ENCODE measurements around the gene PCDHB5. TPM values are rescaled to one million over a fixed set of nuclear protein-coding genes. Genes with fewer than 3 reads are reported as not detected.
"Not testable (repeated sequence)": the region's sequence is repeated elsewhere in the genome, so short reads cannot be mapped to it uniquely, and the experiment has no call there.

Gene PCDHB5
- total and polyA plus RNA-seq, 2 donors (not counting 1 experiment from before 2014, with no cell fraction given) = 1.1 to 1.8 TPM

GRCh38 chr5:141150993-141151325 lies 16.0 kb downstream of the PCDHB5 start:
- no peak overlapping the region for H3K4me2 ChIP-seq (ENCODE audit: extremely low read depth, insufficient read depth, low read length)
- DNase-seq (ENCODE audit: low read depth in 2 of 2) = no peak
- no peak overlapping the region for H3K9ac ChIP-seq (ENCODE audit: insufficient read depth, low read length)
- TF ChIP-seq EZH2 (IDR thresholded peaks at IDR 0.05; ENCODE audit: low read length, missing control alignments) (no peak), CTCF (conservative IDR thresholded peaks at IDR 0.05 in 1 of 2, IDR thresholded peaks at IDR 0.05 in 1 of 2; ENCODE audit: low read depth in 1 of 2, low read length in 2 of 2) (no peak)
- no peak overlapping the region for H3K27ac ChIP-seq (ENCODE audit: insufficient read depth, low read length)
- no peaks in the 10 kb centered on the region for H3K27me3 ChIP-seq (ENCODE audit: control insufficient read depth, insufficient read depth, low read length)
- no peaks in the 10 kb centered on the region for H3K79me2 ChIP-seq (ENCODE audit: control insufficient read depth, insufficient read depth, low read length)
- H3K4me3 ChIP-seq (replicated peaks in 1 of 4; ENCODE audit: control extremely low read depth in 1 of 4, insufficient read depth in 1 of 4, low read depth in 3 of 4, low read length in 4 of 4) = no peak overlapping the region
- H3K4me1 ChIP-seq (ENCODE audit: control insufficient read depth, extremely low read depth, insufficient read depth, low read length) = no peaks in the 10 kb centered on the region
- H3K36me3 ChIP-seq (ENCODE audit: control insufficient read depth, insufficient read depth, low read length) = no peaks in the 10 kb centered on the region
- H2AFZ ChIP-seq (ENCODE audit: low read length) = no peak overlapping the region
- no peaks in the 10 kb centered on the region for H3K9me3 ChIP-seq (ENCODE audit: control insufficient read depth, insufficient read depth, low read depth, low read length)
- no peaks in the 10 kb centered on the region for H4K20me1 ChIP-seq (ENCODE audit: control insufficient read depth, extremely low read depth, insufficient read depth, low read length)

- not testable (repeated sequence) for H3K4me1 ChIP-seq (ENCODE audit: control insufficient read depth, extremely low read depth, insufficient read depth, low read length); H3K9me3 ChIP-seq (ENCODE audit: control insufficient read depth, insufficient read depth, low read depth, low read length); H4K20me1 ChIP-seq (ENCODE audit: control insufficient read depth, extremely low read depth, insufficient read depth, low read length); H3K4me2 ChIP-seq (ENCODE audit: extremely low read depth, insufficient read depth, low read length); DNase-seq (ENCODE audit: low read depth in 2 of 2); H3K27me3 ChIP-seq (ENCODE audit: control insufficient read depth, insufficient read depth, low read length); H2AFZ ChIP-seq (ENCODE audit: low read length); H3K9ac ChIP-seq (ENCODE audit: insufficient read depth, low read length); H3K79me2 ChIP-seq (ENCODE audit: control insufficient read depth, insufficient read depth, low read length); H3K36me3 ChIP-seq (ENCODE audit: control insufficient read depth, insufficient read depth, low read length); H3K4me3 ChIP-seq (replicated peaks in 1 of 4; ENCODE audit: control extremely low read depth in 1 of 4, insufficient read depth in 1 of 4, low read depth in 3 of 4, low read length in 4 of 4); H3K27ac ChIP-seq (ENCODE audit: insufficient read depth, low read length)
Observed at GRCh38 chr5:141151632-141152031, 16.6 kb downstream of the PCDHB5 start.

GRCh38 chr5:141152096-141152495 lies 17.1 kb downstream of the PCDHB5 start:
- not testable (repeated sequence) for H4K20me1 ChIP-seq (ENCODE audit: control insufficient read depth, extremely low read depth, insufficient read depth, low read length); H2AFZ ChIP-seq (ENCODE audit: low read length); H3K27me3 ChIP-seq (ENCODE audit: control insufficient read depth, insufficient read depth, low read length); H3K4me2 ChIP-seq (ENCODE audit: extremely low read depth, insufficient read depth, low read length); H3K79me2 ChIP-seq (ENCODE audit: control insufficient read depth, insufficient read depth, low read length); H3K27ac ChIP-seq (ENCODE audit: insufficient read depth, low read length); H3K4me3 ChIP-seq (replicated peaks in 1 of 4; ENCODE audit: control extremely low read depth in 1 of 4, insufficient read depth in 1 of 4, low read depth in 3 of 4, low read length in 4 of 4); H3K4me1 ChIP-seq (ENCODE audit: control insufficient read depth, extremely low read depth, insufficient read depth, low read length); DNase-seq (ENCODE audit: low read depth in 2 of 2); H3K9me3 ChIP-seq (ENCODE audit: control insufficient read depth, insufficient read depth, low read depth, low read length); H3K9ac ChIP-seq (ENCODE audit: insufficient read depth, low read length); H3K36me3 ChIP-seq (ENCODE audit: control insufficient read depth, insufficient read depth, low read length)

- Histone ChIP-seq H3K27me3 (ENCODE audit: control insufficient read depth, insufficient read depth, low read length) (no peaks in the 10 kb centered on the region), H3K4me1 (ENCODE audit: control insufficient read depth, extremely low read depth, insufficient read depth, low read length) (no peaks in the 10 kb centered on the region), H3K4me2 (ENCODE audit: extremely low read depth, insufficient read depth, low read length) (no peak overlapping the region), H3K36me3 (ENCODE audit: control insufficient read depth, insufficient read depth, low read length) (no peaks in the 10 kb centered on the region), H2AFZ (ENCODE audit: low read length) (no peak overlapping the region), H3K27ac (ENCODE audit: insufficient read depth, low read length) (no peak overlapping the region), H3K9ac (ENCODE audit: insufficient read depth, low read length) (no peak overlapping the region), H3K4me3 (replicated peaks in 1 of 4; ENCODE audit: control extremely low read depth in 1 of 4, insufficient read depth in 1 of 4, low read depth in 3 of 4, low read length in 4 of 4) (no peak overlapping the region), H3K9me3 (ENCODE audit: control insufficient read depth, insufficient read depth, low read depth, low read length) (no peaks in the 10 kb centered on the region), H4K20me1 (ENCODE audit: control insufficient read depth, extremely low read depth, insufficient read depth, low read length) (no peaks in the 10 kb centered on the region), H3K79me2 (ENCODE audit: control insufficient read depth, insufficient read depth, low read length) (no peaks in the 10 kb centered on the region)
- no peak for TF ChIP-seq EZH2 (IDR thresholded peaks at IDR 0.05; ENCODE audit: low read length, missing control alignments)
- no peak for TF ChIP-seq CTCF (conservative IDR thresholded peaks at IDR 0.05 in 1 of 2, IDR thresholded peaks at IDR 0.05 in 1 of 2; ENCODE audit: low read depth in 1 of 2, low read length in 2 of 2)
- DNase-seq (ENCODE audit: low read depth in 2 of 2) = no peak
Observed at GRCh38 chr5:141155540-141156374, 20.8 kb downstream of the PCDHB5 start.

- H3K27me3 ChIP-seq (ENCODE audit: control insufficient read depth, insufficient read depth, low read length); H3K36me3 ChIP-seq (ENCODE audit: control insufficient read depth, insufficient read depth, low read length); H3K4me1 ChIP-seq (ENCODE audit: control insufficient read depth, extremely low read depth, insufficient read depth, low read length); H3K9me3 ChIP-seq (ENCODE audit: control insufficient read depth, insufficient read depth, low read depth, low read length); H3K27ac ChIP-seq (ENCODE audit: insufficient read depth, low read length); H3K4me2 ChIP-seq (ENCODE audit: extremely low read depth, insufficient read depth, low read length); H3K9ac ChIP-seq (ENCODE audit: insufficient read depth, low read length); H4K20me1 ChIP-seq (ENCODE audit: control insufficient read depth, extremely low read depth, insufficient read depth, low read length); DNase-seq (ENCODE audit: low read depth in 2 of 2); H3K79me2 ChIP-seq (ENCODE audit: control insufficient read depth, insufficient read depth, low read length); H3K4me3 ChIP-seq (replicated peaks in 1 of 4; ENCODE audit: control extremely low read depth in 1 of 4, insufficient read depth in 1 of 4, low read depth in 3 of 4, low read length in 4 of 4); H2AFZ ChIP-seq (ENCODE audit: low read length): not testable (repeated sequence)
Observed at GRCh38 chr5:141157356-141157755, 22.4 kb downstream of the PCDHB5 start.

All from fibroblast of lung (primary cell).